SHP77 treated with DMSO at 0.1 percent for 48 hours (cell line): Measurements from ENCODE around the gene PPM1B.
"Not testable (repeated sequence)": the region's sequence is repeated elsewhere in the genome, so short reads cannot be mapped to it uniquely, and the experiment has no call there.

ENCODE experiments used
- DNase-seq: peaks from one replicate; lab custom pipeline; 2025; lab: John Stamatoyannopoulos, UW

The PPM1B gene

DNA sequence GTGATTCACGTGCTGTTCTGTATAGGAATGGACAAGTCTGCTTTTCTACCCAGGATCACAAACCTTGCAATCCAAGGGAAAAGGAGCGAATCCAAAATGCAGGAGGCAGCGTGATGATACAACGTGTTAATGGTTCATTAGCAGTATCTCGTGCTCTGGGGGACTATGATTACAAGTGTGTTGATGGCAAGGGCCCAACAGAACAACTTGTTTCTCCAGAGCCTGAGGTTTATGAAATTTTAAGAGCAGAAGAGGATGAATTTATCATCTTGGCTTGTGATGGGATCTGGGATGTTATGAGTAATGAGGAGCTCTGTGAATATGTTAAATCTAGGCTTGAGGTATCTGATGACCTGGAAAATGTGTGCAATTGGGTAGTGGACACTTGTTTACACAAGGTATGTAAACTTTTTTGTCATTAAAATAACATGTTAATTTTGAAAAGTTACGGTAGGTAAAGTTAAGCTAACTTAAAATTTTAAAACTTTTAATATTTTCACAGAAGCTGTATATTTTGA is 33.0 kb downstream of the PPM1B start:
- no peak for DNase-seq

DNA sequence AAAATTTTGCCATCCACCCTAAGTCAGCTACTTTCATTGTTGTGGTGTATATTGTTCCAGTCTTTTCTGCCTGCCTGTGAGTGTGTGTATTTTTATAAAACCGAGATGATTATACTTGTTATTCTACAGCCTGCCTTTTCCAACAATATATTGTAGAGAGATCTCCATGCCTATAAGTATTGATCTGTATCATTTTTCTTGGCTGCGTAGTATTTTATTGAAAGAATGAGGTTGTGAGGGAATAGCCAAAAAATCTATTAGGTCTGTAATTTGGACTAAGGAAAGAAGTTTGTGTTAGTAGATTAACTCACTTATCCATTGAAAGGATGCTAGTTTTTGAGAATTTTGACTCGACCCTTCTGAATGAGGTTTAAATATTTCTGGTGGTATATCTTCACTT is 34.9 kb downstream of the PPM1B start:
- no peak for DNase-seq

DNA sequence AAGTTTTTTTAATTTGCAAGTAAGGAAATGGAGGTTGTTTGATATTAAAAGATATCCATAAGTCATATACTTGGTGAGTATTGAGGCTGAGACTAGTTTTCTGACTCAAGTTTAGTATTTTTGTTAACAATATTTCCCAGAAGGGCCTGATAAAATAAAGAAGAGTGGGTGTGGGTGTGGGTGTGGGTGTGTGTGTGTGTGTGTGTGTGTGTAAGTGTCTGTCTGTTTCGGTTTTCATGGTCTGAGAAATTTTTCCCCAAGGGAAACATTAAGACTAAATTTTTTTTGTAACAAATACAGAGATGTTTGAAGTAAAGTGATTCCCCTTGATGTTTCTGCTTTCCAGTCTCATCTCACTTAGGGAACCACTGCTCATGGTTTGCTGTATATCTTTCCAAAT is 36.5 kb downstream of the PPM1B start:
- no peak for DNase-seq

DNA sequence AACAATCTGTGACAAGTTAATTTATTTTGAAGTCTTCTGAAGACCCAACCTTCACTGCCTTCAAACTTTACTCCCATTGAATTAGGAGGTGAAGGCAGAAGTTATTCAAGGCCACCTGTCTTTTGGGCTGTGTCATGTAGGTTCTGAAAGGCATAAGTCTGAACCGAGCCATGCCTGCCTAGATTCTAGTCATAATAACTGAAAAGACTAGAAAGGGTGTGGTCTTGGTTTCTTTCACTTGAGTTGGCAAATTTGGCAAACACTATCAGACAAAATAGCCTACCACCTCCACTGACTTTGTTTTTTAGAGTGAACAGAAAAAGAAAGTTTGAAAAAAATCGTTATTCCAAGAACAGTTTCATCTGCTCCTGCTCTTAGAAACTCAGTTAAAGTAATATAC is 38.4 kb downstream of the PPM1B start:
- DNase-seq: no peak

DNA sequence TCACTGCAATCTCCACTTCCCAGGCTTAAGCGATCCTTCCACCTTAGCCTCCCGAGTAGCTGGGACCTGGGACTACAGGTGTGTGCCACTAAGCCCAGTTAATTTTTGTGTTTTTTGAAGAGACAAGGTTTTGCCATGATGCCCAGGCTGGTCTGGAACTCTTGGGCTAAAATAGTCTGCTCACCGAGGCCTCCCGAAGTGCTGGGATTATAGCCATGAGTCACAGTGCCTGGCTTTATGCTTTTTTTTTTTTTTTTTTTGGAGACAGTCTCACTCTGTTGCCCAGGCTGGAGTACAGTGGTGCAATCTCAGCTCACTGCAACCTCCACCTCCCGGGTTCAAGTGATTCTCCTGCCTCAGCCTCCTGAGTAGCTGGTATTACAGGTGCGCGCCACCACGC is 39.0 kb downstream of the PPM1B start:
- DNase-seq: not testable (repeated sequence)

DNA sequence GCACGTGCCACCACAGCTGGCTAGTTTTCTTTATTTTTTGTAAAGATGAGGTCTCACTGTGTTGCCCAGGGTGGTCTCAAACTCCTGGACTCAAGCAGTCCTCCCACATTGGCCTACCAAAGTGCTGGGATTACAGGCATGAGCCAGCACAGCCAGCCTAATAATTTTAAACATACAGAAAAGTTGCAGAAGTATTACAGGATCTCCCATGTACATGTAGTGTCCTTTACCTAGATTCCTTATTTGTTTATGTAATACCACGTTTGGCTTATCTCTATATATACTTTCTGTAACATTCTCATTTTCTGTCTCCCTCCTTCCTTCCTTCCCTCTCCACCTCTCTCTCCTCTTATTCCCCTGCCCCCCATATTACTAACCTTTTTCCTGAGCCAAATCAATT is 41.7 kb downstream of the PPM1B start:
- no peak for DNase-seq

DNA sequence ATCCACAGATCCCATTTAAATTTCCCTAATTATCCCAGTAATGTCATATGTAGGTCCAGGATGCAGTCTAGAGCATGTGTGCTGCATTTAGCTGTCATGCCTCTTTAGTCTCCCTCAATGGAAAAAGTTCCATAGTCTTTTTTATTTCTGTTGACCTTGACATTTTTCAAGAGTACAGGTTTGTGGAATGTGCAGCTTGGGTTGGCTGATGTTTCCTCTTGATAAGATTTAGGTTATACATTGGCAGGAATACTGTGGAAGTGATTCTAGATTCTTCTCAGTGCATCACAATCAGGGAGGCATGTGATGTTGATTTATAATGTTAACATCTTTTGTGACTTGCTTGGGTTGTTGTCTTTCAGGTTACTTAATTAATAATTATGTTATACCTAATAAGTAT is 42.5 kb downstream of the PPM1B start:
- no peak for DNase-seq

DNA sequence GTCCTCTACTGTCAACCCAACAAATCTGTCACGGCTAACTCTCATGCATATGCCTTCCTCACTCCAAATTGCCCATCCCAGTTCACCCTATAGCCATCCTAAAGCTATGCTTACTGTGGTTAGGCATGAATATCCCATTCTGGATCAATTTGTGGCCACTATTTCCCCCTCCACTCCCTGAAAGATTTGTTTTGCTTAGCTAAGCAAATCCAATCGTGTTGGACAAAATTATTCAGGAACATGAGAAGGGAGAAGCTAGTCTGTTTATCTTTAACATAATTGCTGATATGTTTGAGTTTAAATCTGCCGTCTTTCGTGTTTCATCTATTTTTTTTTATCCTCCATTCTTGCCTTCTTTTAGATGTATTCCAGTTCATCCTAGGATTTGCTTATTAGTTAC is 43.6 kb downstream of the PPM1B start:
- no peak for DNase-seq

DNA sequence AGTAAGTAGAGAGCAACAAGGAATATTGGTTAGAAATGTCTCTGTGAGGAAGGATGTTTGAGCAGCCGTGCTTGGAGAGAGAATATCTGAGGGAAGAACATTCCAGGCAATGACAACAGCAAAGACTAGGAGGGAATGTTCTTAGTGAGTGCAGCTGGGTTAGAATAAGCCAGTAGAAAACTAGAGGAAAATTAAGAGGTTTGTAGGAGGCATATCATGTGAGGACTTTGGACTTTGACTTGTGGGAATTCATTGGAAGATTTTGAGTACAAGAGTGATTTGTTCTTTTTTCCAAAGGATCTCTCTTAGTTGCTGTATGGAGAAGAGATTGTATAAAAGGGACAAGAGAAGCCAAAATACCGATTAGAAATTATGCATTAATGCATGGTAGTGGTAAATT is 47.2 kb downstream of the PPM1B start:
- no peak for DNase-seq

DNA sequence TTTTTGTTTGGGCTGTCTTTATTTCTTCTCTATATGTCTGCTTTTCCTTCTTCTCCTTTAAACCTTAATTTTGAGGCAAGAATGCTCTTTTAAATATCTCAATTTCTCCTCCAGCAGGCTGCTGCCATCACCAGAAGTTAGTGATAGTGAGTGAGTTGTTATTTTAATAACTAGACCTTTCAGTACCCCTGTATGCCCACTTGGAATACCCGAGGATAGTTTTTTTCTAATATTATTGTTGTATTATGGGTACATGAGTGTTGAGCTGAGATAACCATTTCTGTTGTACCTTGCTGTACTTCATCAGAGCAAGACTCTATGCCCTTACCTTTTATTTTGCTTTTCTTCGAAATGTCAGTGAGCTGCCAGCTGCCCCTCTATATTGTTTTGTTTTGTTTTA is 50.1 kb downstream of the PPM1B start:
- DNase-seq: no peak

DNA sequence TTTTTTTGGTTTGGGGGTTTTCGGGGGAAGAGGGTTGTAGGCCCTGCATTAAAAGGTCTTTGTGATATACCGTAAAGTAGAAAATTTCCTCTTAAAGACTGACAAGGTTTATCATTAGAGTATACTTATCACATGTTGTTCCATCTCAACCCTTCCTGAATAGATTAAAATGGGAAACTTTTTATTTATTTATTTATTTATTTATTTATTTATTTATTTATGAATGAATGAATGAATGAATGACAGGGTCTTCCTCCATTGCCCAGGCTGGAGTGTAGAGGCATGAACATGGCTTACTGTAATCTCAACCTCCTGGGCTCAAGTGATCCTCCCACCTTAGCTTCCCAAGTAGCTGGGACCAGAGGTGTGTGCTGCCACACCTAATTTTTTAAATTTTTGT is 58.1 kb downstream of the PPM1B start:
- DNase-seq: no peak

DNA sequence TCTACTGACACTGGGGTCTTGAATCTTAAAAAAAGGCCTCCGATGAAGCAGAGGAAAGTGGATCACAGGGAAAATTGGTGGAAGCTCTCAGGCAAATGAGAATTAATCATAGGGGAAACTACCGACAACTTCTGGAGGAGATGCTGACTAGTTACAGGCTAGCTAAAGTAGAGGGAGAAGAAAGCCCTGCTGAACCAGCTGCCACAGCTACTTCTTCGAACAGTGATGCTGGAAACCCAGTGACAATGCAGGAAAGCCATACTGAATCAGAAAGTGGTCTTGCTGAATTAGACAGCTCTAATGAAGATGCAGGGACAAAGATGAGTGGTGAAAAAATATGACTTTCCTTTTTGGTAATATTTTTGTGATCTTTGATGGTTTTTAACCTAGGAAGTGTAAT is 61.7 kb downstream of the PPM1B start:
- DNase-seq: no peak

DNA sequence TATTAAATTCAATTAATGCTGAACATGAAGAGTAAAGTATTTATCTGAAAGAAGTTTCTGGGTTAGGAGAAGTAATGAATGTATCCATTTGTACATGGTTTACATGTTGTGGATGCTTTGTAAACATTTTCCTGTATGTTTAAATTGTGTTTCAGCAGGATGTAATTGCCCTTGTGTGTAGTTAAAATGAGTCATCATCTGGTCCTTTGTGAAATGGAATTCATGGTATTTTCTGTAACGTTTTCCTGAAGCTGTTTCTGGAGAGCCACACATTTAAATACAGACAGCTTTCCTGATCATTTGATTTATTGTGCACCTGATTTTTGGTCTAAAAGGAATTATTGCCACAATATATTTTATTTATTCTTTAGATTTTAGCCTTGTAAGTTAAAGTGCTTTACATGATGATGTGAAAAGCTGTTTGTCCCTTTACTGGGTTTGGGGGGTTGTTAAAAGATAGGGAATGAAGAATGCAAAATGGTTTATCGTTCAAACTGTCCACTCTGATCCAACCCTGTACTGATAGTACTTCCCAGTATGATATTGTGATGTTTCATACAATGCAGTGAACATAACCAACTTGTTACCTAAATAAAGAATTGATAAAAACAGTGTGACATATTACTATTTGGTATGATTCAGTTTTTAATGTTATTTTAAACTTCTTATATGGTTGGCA is 64.9 kb downstream of the PPM1B start:
- DNase-seq: no peak

DNA sequence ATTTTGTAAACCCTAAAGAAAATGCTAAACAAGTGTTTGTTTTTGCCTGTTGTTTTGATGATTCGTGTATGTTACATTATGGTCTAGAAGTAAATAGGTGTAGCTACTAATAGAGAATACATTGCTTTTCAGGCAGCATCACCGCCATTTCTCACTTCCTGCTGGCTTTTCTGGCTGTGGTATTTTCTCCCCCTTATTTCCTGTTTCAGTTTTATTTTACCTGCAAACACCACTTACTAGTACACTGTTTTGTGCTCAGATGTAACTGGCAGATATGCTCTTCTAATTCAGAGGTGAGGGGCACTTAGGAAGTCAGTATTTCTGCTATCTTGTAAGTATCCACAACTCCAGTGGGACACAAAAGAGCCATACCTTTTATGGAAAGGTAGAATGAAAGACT is 68.5 kb downstream of the PPM1B start:
- DNase-seq: no peak

DNA sequence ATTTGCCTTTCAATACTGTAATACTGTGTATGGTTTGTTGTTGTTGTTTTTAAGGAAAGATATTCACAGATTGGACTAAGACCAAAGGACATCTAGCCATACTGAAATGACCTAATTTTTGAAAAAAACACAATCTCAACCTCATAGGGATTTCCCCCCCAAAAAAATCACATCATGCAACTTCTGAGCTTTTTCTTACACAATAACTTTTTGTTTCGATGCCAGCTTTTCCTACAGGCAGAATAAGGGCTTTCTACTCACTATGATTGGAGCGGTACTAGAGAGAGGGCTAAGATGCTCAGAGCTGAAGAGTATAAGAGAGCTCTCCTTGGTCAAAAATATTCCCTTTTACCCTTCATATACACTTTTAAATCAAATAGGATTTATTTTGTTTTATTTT is 74.2 kb downstream of the PPM1B start:
- no peak for DNase-seq

DNA sequence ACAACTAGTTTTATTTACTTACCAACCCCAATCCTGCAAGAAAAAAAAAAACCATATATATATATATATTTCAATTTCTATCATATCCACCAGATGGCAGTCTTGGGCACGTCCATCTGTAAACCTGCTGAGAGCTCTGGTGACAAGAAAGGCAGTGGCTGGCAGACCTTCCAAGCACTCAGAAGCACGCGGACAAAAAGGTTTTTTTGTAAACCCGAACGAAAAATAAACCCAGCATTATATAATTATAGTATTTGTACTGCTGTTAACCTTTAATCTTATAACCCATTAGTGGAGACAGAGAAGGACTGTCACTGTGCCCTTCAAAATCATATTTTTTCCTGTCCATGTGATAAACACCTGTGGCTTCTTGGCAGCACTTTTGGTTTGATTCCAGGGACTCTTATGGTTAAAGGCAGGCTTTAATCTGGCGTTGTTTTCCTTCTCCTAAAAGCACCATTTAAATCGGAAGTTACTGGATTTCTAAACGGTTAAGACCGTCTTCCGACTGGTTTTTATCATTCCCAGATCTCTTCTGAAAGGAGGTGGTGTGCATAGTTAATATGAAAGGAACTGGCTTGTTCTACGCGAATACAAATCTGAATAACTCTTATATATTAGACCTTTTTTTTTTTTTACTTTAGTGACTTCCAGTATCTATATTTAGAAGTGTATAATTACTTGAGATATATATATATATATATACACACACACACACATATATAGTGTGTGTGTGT is 75.6 kb downstream of the PPM1B start:
- DNase-seq: peak; percentile 52

DNA sequence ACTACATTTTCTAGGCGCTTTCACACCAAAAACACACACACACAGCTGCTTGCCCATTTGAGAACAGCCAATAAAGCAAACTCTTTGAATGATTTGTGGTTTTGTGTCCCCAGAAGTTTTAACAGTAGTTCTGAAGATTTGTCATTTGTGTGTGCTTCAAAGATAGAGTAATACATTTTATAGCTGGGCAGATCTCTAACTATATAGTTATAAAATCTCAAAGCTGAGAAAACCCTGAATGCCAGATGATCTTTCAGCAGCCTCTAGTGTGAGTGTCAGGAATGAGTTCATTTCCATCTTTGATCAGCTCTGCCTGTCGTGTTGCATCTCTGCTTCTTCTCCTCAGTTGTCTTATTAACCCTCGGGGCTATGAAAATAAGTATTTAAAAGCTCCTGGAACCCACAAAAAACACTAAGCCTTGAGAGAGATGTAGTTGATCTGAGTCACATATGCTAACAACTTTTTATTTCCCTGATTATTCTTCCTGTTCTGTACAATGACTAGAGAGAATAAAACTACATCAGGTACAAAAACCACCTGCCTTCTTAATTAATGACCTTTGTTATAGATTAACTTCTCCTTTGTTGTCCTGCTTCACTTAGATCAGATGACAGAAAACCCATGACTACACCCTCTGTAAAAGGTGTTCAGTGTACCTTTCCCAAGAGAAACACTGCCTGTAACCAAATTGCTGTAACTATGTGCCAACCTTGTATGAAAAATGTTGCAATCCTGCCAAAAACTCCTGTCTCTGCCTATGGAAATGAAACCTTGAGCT is 76.6 kb downstream of the PPM1B start:
- no peak for DNase-seq

DNA sequence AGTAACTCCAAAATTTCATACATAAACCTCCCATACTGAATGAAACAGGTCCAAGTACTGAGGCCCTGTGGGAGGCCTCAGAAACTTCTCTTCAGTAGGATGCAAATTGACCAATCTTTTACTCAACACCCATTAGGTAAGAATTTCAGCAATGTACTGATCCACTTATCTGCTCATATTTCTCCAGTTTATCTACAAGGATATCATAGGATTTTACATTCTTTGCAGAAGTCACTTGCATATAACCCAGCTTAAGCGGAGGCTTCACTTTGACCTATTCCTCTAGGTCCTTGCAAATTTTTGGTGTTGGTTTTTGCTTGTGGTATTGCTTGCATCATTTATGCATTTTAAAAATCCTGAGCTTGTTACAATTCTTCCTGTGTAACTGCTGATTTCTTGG is 77.8 kb downstream of the PPM1B start:
- no peak for DNase-seq

DNA sequence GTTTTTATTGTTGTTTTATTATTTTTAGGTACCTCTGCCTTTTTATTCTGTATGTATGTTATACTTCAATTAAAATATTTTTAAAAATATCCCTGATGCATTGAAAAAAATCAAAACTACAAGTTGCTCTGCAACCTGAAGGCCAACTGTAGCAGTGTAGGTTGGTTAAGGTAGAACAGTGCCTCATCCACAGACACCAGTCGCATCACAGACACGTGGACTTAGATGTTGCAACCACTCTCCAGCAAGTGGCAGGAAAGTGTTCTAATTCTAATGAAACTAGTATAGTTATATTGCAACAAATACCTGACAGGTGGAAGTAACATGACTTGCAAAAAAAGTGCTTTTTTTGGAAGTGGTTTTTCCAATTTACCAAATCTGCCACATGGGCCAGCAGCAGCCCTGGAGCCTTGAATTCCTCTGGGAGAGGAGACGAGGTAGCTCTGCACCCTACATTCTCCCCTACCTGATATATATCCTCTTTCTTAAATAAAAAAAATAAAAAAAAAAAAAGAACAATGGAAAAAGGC is 78.2 kb downstream of the PPM1B start:
- no peak for DNase-seq

DNA sequence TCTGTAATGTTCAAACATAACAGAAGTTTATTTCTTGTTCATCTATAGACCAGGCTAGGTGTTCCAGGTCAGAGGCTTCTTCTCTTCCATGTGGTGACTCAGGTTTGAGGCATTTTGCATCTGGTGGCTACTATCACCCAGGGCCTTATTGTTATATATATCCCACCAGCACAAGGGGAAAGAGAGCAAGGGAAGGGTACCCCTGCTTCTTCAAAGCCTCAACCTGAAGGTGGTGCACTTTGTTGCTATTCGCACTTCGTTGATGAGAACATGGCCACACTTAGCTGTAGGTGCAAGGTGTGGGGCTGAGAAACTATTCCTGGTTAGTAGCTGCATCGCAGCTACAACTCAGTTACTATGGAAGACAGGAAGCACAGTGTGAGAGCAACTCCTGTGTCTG is 79.2 kb downstream of the PPM1B start:
- DNase-seq: no peak

DNA sequence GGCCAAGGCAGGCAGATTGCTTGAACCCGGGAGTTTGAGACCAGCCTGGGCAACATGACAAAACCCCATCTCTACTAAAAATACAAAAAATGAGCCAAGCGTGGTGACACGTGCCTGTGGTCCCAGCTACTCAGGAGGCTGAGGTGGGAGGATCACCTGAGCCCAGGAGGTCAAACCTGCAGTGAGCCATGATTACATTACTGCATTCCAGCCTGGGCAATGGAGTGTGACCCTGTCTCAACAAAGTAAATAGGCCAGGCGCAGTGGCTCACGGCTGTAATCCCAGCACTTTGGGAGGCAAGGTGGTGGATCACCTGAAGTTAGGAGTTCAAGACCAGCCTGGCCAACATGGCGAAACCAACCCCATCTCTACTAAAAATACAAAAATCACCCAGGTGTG is 80.6 kb downstream of the PPM1B start:
- not testable (repeated sequence) for DNase-seq

DNA sequence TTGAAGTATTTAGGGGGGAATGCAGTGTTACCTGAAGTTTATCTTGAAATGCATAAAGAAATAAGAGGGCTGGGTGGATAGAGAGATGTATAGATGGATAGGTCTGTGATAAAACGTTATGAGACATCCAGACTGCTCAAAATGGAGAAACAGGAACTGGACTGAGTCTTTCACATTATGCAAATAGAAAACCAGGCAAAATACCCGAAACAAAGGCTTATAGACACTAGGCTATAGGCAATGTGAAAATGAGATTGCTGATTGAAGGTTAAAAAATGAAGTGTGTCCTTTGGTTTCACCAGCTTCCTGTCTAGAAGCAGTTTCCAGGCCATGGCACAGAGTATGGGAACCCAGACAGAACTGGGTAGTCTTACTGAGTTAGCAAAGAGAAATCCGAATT is 81.7 kb downstream of the PPM1B start:
- DNase-seq: no peak

DNA sequence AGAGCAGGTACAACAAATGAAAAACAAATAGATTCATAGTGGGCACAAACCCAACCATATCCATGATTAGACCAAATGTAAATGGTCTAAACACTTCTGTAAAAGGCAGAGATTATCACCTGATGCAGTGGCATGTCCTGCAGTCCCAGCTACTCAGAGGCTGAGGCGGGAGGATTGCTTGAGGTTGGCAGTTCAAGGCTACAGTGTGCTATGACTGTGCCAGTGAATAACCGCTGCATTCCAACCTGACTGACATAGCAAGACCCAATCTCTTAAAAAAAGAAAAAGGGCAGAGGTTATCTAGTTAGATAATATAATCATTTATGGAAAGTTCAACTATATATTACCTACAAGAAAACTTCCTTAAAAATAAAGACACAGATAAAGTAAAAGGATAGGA is 85.3 kb downstream of the PPM1B start:
- DNase-seq: no peak
